Caki2 (cell line): Measurements from ENCODE around the gene UTP3. TPM values are rescaled to one million over a fixed set of nuclear protein-coding genes. Genes with fewer than 3 reads are reported as not detected.
"Not testable (repeated sequence)": the region's sequence is repeated elsewhere in the genome, so short reads cannot be mapped to it uniquely, and the experiment has no call there.

Source experiments
- DNase-seq: peaks from one replicate; pipeline ENCODE4 v3.0.0-alpha.2; 2015; ENCODE audit warnings: low read depth
- in situ Hi-C: cut with HindIII; loops from 2 replicates; pipeline ENCODE4 v1.10.0; 2016; ENCODE audit warnings: low sequenced_read_pairs, low pct_unique_long_range_greater_than_20kb, mixed read lengths
- total RNA-seq: library from RNA; depleted of rRNA; stranded (reverse); fragments of >200 nt; shearing (Covaris generic); gene quantifications from 2 replicates; pipeline ENCODE4 v1.2.3, GENCODE V29; 2014; ENCODE audit warnings: low replicate concordance

Gene UTP3
- total RNA-seq, 1 experiment from 2014 or later, result 9.5 TPM

- DNase-seq, result no peak
- in situ Hi-C loops, result no loop called here
These were observed 7.4 kb upstream of the UTP3 start for GRCh38 chr4:70680934-70681333.

- in situ Hi-C loops, result no loop called here
- DNase-seq, result no peak
These were observed 6.6 kb upstream of the UTP3 start for GRCh38 chr4:70681704-70682103.

GRCh38 chr4:70682142-70682541 lies 6.2 kb upstream of the UTP3 start:
- in situ Hi-C loops, DNase-seq: not testable (repeated sequence)

GRCh38 chr4:70687392-70687791 lies 940 bp upstream of the UTP3 start:
- no peak for DNase-seq
- in situ Hi-C loops, result no loop called here

- no peak for DNase-seq
- in situ Hi-C loops, result no loop called here
These were observed 481 bp downstream of the UTP3 start for GRCh38 chr4:70688795-70689231.

- no peak for DNase-seq
- in situ Hi-C loops, result no loop called here
These were observed 3.3 kb downstream of the UTP3 start for GRCh38 chr4:70691661-70692060.

- in situ Hi-C loops, DNase-seq: not testable (repeated sequence)
These were observed 6.3 kb downstream of the UTP3 start for GRCh38 chr4:70694633-70695032.

GRCh38 chr4:70698435-70698834 lies 10.1 kb downstream of the UTP3 start:
- DNase-seq, in situ Hi-C loops: not testable (repeated sequence)

GRCh38 chr4:70700712-70701111 lies 12.4 kb downstream of the UTP3 start:
- in situ Hi-C loops, result no loop called here
- no peak for DNase-seq

- no peak for DNase-seq
- in situ Hi-C loops, result no loop called here
These were observed 12.9 kb downstream of the UTP3 start for GRCh38 chr4:70701271-70701670.

- in situ Hi-C loops, DNase-seq: not testable (repeated sequence)
These were observed 14.3 kb downstream of the UTP3 start for GRCh38 chr4:70702592-70702991.

GRCh38 chr4:70703619-70704214 lies 15.4 kb downstream of the UTP3 start:
- in situ Hi-C loops, result no loop called here

GRCh38 chr4:70704215-70704930 lies 16.0 kb downstream of the UTP3 start:
- DNase-seq, result peak; percentile 72
- in situ Hi-C loops, result no loop called here

More at GRCh38 chr4:70703619-70704214, 15.4 kb downstream of the UTP3 start:
- peak; percentile 58 for DNase-seq

- in situ Hi-C loops, result no loop called here
- DNase-seq, result peak; percentile 66
These were observed 16.5 kb downstream of the UTP3 start for GRCh38 chr4:70704931-70705182.

GRCh38 chr4:70705183-70706043 lies 17.1 kb downstream of the UTP3 start:
- in situ Hi-C loops, result no loop called here
- DNase-seq, result peak; percentile 87

GRCh38 chr4:70706044-70706461 lies 17.7 kb downstream of the UTP3 start:
- DNase-seq, result no peak
- in situ Hi-C loops, result no loop called here

- DNase-seq, result peak; percentile 51
- in situ Hi-C loops, result no loop called here
These were observed 18.2 kb downstream of the UTP3 start for GRCh38 chr4:70706516-70706915.

GRCh38 chr4:70709611-70710205 lies 21.4 kb downstream of the UTP3 start:
- in situ Hi-C loops, result no loop called here
- peak; percentile 38 for DNase-seq

- no peak for DNase-seq
- in situ Hi-C loops, result no loop called here
These were observed 23.3 kb downstream of the UTP3 start for GRCh38 chr4:70711599-70711998.
